Measurements from ENCODE around the gene AFF2.

The AFF2 gene

DNA sequence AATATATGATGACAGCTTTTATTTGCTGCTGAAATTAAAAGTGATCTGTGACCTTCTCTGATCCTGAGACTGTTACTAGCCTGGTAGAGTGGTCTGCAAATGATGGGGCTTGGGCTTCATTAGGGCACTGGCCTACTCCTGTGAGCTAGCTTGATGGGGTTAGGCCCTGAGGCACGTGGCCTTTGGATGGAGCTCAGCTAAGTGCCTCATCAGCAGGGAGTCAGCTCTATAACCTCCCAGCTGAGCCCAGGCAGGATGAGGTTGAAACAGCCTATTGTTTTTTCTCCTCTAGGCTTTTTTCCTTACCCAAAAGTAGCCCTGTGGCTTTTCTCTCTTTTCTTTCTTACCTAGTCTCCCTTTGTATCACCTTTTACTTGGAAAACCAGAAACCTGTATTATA, 92.2 kb downstream of the AFF2 start:
- no peak for DNase-seq

GRCh38 chrX:148593146-148593545, 92.7 kb downstream of the AFF2 start:
- no peak for DNase-seq

DNA sequence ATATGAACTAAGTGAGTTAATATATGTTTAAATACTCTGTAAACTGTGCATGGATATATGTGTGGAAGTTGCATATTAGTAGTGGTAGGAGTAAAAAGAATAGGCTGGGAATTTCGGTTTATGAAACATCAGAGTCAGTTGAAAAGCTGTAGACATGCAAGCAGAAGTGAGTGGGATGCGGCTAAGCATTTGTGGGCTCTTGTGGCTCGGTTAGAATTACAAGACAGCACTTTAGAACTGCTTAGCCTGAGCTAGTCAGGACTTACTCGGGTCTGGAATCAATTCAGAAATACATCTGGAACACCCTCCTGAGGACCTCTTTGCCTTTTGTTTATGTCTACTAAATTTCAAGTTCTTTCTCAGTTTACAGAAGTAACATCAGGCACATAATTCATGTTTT, 93.6 kb downstream of the AFF2 start:
- DNase-seq = no peak

DNA sequence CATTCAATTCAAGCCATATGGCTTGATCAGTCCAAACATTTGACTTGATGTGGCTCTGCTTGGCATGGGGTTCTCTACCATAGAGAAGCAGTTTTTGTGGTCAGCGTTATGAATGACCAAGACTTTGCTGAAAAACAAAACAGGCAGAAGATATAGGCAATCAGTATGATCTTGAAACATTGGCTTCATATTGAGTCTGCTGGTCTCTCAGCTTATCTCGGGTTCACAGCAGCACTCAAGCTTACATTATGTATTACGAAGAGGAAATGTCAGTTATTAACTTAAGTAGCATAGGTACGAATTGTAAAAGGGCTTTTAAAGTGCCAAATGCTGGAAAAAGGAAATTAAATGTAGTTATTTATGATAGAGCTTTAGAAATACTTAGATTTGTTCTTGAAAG, 99.0 kb downstream of the AFF2 start:
- DNase-seq = no peak

DNA sequence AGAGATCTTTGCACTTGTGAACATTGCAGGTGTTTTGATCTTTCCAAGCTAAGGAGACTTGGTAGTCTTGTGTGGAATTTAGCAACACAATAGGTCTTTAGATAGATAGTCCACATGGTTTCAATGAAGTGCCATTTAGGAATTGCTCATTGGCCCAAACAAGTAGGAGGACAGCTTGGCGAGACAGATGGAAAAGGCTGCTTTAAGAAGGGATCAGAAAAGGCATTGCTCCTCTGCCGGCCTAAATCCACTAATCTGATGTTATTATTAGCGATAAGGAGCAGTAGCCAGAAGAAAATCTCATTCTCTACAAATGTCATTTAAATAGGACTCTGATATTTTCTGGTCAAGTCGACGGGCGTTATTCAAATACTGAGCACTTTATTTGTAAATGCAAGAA, 99.7 kb downstream of the AFF2 start:
- no peak for DNase-seq

- no peak for DNase-seq
These were observed 100.2 kb downstream of the AFF2 start for GRCh38 chrX:148600581-148600980.

DNA sequence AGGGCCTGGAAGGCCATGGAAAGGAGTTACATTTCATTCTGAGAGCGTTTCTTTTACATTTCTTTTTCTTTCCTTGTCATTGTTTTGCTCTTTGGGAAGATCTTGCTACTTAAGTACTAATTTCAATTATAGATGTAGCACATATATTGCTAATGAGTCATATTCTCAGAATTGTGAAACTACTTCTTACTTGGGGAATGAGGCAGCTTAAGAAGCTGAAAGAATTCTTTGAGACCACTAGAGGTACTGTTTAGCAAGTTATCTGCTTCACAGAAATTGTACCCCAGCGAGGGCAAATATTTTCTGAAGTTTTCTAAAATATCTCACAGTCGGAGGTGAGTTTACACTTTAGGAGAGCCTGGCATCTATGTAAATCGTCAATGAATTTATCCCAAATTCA, 100.6 kb downstream of the AFF2 start:
- DNase-seq = no peak

- no peak for DNase-seq
These were observed 109.3 kb downstream of the AFF2 start for GRCh38 chrX:148609515-148610327.

GRCh38 chrX:148610328-148610698, 109.9 kb downstream of the AFF2 start:
- no peak for DNase-seq

DNA sequence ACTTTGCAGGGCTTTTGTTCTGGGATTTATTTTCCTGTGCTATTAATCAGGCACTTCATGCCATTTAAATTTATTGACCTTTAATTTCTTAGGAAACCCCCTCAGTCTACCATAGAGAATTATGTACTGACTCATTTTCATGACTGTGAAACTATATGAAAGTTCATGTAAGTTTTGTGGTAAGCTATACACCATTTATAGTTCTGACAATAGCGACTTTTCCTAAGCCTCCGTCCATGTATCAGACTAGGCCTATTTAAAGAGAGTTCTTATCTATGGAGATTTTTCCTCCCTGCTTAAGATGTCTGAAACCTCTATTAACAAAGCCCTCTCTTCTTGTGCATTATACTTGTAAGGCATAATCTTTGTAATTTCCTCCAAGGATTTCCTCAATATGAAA, 111.6 kb downstream of the AFF2 start:
- no peak for DNase-seq

DNA sequence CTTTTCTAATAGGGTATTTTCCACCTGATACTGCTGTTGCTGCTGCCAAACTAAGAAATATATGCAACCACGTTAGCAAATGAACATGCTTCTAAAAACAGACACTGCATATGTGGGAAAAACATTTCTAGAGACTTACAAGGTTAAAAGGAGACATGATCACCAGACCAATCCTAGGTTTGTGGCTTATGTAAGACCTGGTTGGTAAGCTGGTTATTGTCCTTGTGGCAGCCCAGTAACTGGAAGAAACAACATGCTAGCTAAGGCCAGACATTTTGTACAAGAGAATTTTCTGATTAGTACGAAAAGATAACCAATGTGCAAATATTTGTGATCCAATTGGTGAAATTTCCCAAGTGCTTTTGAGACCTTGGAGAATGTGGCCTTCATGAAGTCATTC, 112.0 kb downstream of the AFF2 start:
- DNase-seq = no peak

GRCh38 chrX:148613636-148614035, 113.2 kb downstream of the AFF2 start:
- no peak for DNase-seq

DNA sequence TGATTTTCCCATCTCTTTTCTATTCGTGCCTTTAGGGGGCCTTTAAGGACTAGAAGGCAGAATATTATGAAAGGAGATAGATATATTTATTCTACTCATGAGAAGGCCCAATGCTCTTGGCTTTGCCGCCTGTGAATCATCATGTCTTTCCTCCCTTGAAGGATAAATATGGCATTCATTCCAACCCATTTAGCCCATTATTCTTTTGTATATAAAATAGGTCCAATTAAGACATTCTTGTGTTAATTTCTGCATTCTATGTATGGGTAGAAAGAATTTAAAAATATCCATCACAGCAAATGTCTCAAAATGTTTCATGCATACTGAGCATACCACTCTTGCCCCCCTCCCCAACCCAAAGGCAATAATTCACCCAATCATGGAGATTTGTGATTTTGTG, 115.1 kb downstream of the AFF2 start:
- no peak for DNase-seq

DNA sequence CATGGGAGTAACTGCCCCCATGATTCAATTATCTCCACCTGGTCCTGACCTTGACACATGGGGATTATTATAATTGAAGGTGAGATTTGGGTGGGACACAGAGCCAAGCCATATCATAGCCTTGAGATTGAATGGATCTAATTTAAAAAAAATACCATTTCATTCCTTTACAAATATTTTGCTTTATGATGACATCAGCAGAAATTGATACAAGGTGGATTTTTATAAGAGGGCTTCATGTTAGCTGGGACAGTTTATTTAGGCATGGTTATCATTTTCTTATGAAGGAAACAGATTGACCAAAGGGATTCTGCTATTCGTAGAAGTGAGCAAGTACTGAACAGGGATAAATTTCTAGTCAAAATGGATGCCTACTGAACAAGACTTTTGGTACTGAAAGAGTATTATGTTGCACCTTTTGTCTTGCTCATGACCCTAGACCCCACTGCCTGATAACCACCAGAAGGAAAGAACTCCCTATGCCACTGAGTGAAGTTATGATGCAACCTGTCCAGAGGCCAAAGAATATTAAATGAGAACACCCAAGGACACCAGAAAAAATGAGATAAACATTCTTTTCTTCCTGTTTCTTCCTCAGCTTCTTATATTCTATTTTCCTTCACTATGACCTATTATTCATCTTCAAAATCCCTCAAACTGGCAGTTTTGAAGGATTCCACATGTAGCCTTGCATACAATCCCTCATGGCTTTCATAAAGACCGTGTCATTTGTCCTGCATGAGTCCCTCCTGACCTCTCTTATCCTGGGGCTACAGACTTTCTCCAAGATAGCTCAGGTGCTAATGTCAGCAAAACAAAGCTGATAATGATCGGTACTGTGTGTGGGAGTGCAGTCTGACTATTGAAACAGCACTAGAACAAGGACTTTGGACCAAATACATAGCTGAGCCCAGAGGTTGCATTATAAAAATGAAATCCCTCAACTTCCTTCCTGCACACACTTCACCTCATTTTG, 118.3 kb downstream of the AFF2 start:
- no peak for DNase-seq

GRCh38 chrX:148620023-148620422, 119.6 kb downstream of the AFF2 start:
- DNase-seq = no peak

- no peak for DNase-seq
These were observed 124.6 kb downstream of the AFF2 start for GRCh38 chrX:148624951-148625474.

DNA sequence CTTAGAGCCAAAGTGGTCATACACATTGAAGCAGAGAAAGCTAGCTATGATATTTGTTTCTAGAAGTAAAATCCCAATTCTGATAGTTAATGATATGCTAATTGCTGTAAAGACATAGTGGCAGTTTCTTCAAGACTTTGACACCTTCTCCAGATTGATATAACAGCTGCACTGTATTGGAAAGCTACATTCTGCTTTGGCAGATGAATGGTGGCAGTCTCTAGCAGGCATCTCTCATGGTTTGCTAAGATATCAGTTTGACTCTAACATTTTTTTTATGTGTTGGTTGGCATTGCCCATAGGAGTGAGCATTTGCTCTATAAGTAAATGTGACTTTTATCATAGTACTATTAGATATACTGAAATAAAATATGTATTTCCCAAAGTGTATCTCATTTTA, 128.2 kb downstream of the AFF2 start:
- no peak for DNase-seq

DNA sequence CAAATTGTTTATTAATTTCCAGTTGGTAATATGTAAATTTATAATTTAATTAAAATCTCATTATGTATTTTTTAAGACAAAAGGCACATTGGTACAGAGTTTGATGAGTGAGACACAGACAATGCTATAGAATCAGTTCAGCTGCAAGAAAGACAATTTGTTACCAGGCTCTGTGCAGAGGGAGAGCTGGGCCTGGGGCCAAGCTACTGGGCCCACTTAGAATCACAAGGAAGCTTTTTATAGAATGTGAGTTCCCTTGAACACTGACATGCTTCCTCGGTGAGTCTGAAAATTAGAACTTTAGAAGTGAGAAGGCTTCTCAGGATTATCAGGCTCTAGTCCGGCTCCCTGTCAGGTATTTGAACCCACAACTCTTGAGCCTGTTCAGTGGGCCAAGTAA, 129.0 kb downstream of the AFF2 start:
- no peak for DNase-seq

DNA sequence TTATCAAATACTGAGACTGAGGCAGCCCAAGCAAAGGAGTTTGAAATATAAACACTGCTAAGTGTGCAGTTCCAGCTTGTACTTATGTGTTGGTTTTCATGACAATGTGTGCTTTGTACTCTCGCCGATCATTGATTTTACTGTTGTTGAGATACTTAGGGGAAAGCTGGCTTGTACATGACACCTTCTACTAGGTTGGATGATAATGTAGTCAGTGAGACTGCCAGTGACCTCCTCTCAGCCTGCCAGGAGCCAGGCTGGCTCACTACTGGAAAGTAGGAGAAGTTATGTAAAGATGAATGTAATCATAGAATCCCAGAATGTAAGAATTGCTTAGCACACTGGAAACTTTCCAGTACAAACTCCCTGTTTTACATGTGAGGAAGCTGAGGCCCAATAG, 132.0 kb downstream of the AFF2 start:
- DNase-seq = no peak

DNA sequence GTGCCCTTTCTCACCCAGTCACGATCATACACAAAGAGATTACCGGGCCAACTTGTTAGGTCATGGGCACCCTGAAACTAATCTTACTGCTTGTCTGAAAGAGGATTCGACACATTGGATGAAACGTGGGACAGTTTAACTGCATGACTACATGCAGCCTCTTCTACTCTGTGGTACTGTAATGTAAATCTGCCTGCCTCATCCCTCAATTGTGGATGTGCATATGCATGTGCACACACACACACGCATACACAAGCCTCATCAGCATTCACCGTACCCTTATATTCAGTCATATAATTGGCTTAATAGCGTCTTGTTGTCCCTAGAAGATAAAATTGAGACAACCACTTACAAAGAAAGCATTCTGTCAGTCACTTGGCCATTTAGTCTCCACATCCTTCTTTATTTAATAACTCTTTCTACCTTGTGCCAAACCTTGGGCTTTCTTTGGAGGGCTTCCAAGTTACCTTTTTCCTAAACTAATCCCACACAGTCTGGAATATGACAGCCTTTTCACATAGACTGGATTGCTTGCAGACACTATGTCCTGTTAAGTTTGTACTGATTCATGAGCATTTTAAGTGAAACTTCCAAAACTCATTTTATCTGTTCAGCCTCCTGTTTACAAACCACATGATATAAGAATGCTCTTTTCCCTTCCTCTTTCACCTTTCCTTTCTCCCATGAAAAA, 132.9 kb downstream of the AFF2 start:
- no peak for DNase-seq

DNA sequence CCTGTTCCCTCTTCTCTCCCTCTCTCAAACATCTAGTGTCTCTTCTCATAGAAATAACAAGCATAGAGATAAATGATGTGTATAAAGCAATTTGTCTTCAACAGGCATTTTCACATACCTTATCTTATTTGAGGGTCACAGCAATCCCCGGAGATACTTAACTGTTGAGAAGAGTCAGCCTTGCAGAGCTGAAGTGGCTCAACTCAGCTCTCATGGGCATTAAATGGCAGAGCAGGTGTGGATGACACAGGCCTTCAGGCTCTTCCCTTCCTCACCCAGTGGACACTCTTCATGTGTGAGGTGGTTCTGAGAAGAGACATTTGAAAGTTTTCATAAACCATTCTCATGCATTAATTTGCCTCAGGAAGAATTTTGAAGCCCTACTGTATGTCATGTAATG, 134.2 kb downstream of the AFF2 start:
- DNase-seq = no peak

- DNase-seq = no peak
These were observed 143.0 kb downstream of the AFF2 start for GRCh38 chrX:148643460-148643859.

DNA sequence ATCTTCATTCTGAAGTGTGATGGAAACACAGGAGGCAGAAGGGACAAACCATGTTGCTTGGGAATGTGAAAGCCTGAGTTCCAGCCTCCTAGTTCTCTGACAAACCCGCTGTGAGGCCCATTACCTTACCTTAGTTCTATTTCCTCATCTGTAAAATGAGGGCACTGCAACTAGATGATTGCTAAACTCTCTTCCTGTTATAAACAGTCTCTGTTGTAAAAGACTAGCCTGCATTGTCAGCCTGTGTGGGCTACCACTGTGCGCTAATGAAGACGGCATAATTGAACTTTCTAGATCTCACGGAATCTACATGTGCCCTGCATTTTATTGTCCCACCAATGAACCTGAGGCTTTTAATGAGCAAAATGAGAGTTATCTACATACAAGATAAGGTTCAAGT, 147.2 kb downstream of the AFF2 start:
- DNase-seq = no peak
